CD8-positive, alpha-beta memory T cell (primary cell): ENCODE data around the gene PLCD4. TPM values are rescaled to one million over a fixed set of nuclear protein-coding genes. Genes with fewer than 3 reads are reported as not detected.

Source experiments
- CTCF ChIA-PET: fragments of 350-600 bp; sonication (Branson Sonifier 250); formaldehyde crosslinking; loops from one replicate; lab custom pipeline; 2021; ENCODE audit warnings: antibody characterized with exemption; lab: Charles Lee
- POLR2A ChIA-PET: fragments of 350-600 bp; sonication (Branson Sonifier 250); formaldehyde crosslinking; loops from one replicate; lab custom pipeline; 2021; ENCODE audit warnings: antibody characterized with exemption; lab: Charles Lee
- DNase-seq, 5 donors: peaks; one replicate each; pipeline versions ENCODE4 v3.0.0 to v3.0.0-alpha.2; 2020 to 2022; ENCODE audit warnings: mixed read lengths in 1 of 5
- H3K27ac ChIP-seq: one replicate; pipeline ENCODE4 v1.7.0; 2013; ENCODE audit warnings: low read depth, mild to moderate bottlenecking, low read length, moderate library complexity
- H3K27me3 ChIP-seq: 2 replicates; pipeline ENCODE4 v1.7.0; 2013; ENCODE audit warnings: low read length, mild to moderate bottlenecking; ENCODE audit not compliant: insufficient read depth, poor library complexity, severe bottlenecking
- H3K36me3 ChIP-seq: 2 replicates; pipeline ENCODE4 v1.7.0; 2013; ENCODE audit warnings: mild to moderate bottlenecking, low read length, moderate library complexity; ENCODE audit not compliant: insufficient read depth
- H3K4me1 ChIP-seq: 2 replicates; pipeline ENCODE4 v1.7.0; 2013; ENCODE audit warnings: mild to moderate bottlenecking, low read length, moderate library complexity; ENCODE audit not compliant: insufficient read depth
- H3K4me3 ChIP-seq: 2 replicates; pipeline ENCODE4 v1.7.0; 2013; ENCODE audit warnings: mild to moderate bottlenecking, low read length
- H3K9me3 ChIP-seq: 2 replicates; pipeline ENCODE4 v1.7.0; 2013; ENCODE audit warnings: mild to moderate bottlenecking, low read length
- H3K27ac Mint-ChIP-seq, 8 donors: one replicate each; pipeline ENCODE4 v1.8.0; 2020 to 2021; ENCODE audit warnings: mixed read lengths in 8 of 8, mild to moderate bottlenecking in 6 of 8, inconsistent platforms in 3 of 8, moderate library complexity in 3 of 8
- H3K27me3 Mint-ChIP-seq, 2 donors: one replicate each; pipeline ENCODE4 v1.8.0; 2020 to 2021; ENCODE audit warnings: mixed read lengths in 2 of 2, mild to moderate bottlenecking in 1 of 2, moderate library complexity in 1 of 2
- H3K36me3 Mint-ChIP-seq, 3 donors: one replicate each; pipeline ENCODE4 v1.8.0; 2020 to 2021; ENCODE audit warnings: mixed read lengths in 3 of 3, inconsistent platforms in 1 of 3, mild to moderate bottlenecking in 1 of 3
- H3K4me1 Mint-ChIP-seq, 3 donors: one replicate each; pipeline ENCODE4 v1.8.0; 2020 to 2021; ENCODE audit warnings: mixed read lengths in 3 of 3, inconsistent platforms in 1 of 3, mild to moderate bottlenecking in 1 of 3
- H3K4me3 Mint-ChIP-seq, 7 donors: one replicate each; pipeline ENCODE4 v1.8.0; 2020 to 2021; ENCODE audit warnings: mixed read lengths in 7 of 7, mild to moderate bottlenecking in 6 of 7, moderate library complexity in 4 of 7, inconsistent platforms in 2 of 7
- H3K9me3 Mint-ChIP-seq, 5 donors: one replicate each; pipeline ENCODE4 v1.8.0; 2020 to 2022; ENCODE audit warnings: mixed read lengths in 5 of 5, mild to moderate bottlenecking in 3 of 5, moderate library complexity in 2 of 5, inconsistent platforms in 1 of 5
- polyA plus RNA-seq: library from polyadenylated mRNA; unstranded; fragments of 300-500 nt; fragmentation: Illumina TruSeq; gene quantifications from one replicate; pipeline ENCODE4 v1.2.3, GENCODE V29; 2021
- total RNA-seq, 2 experiments: library from RNA; stranded (reverse); gene quantifications; one replicate each; pipeline ENCODE4 v1.2.3, GENCODE V29; 2021

PLCD4 gene
- total and polyA plus RNA-seq, 3 experiments from 2014 or later, result 0.16 to 0.49 TPM; not detected in 1

DNA sequence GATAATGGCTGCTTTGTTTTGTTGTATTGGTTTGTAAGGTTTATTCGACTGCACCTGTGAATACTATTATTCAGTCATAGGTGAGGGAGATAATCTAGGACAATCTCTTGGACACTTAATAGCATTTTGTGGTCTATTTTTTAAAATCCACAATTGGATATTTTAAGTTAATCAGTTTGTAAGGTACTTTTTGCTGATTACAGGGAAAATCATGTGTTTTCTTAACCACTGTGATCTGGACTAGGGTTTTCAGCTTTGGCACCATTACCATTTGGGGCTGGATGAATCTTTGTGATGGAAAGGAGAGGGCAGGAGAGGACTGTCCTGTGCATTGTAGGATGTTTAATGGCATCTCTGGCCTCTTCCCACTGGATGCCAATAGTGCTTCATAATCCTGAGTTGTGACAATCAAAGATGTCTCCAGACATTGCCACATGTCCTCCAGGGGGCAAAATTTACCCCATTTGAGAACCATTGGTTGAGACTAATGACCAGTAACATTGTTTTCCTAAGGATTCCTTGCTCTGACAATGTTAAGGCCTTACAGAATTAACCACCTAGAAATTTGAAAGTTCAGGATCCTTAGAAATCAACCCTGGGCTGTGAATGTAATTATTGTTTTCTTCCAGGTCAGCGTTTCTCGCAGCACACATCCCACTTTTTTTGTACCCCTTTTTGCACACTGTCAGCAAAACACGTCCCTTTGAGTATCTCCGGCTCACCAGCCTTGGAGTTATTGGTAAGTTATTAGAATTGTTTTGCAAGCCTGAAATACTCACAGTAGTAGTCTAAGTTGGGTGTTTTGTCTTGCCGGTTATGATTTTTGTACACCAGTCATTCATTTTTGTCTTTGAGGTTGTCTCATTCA, 23.5 kb upstream of the PLCD4 start:
- peaks cover 0 to 78% (median 20%) of the 10 kb centered on the region in 3 donors for H3K36me3 Mint-ChIP-seq
- H3K4me1 Mint-ChIP-seq, result peaks cover 2 to 13% (median 8%) of the 10 kb centered on the region in 3 donors
- H3K27me3 ChIP-seq, result no peaks in the 10 kb centered on the region
- no peak overlapping the region for H3K27ac ChIP-seq
- H3K9me3 ChIP-seq, result no peaks in the 10 kb centered on the region
- H3K27ac Mint-ChIP-seq, result peak overlapping the region in 4 of 8 donors; percentile 27 to 66 (median 43)
- peaks cover 51% of the 10 kb centered on the region for H3K36me3 ChIP-seq
- CTCF ChIA-PET, result no interaction called here
- no peaks in the 10 kb centered on the region for H3K4me1 ChIP-seq
- peaks cover 0 to 3% of the 10 kb centered on the region in 2 donors for H3K27me3 Mint-ChIP-seq
- no peaks in the 10 kb centered on the region for H3K9me3 Mint-ChIP-seq
- H3K4me3 ChIP-seq, result no peak overlapping the region
- POLR2A ChIA-PET, result no interaction called here
- no peak overlapping the region for H3K4me3 Mint-ChIP-seq
- DNase-seq, result no peak

DNA sequence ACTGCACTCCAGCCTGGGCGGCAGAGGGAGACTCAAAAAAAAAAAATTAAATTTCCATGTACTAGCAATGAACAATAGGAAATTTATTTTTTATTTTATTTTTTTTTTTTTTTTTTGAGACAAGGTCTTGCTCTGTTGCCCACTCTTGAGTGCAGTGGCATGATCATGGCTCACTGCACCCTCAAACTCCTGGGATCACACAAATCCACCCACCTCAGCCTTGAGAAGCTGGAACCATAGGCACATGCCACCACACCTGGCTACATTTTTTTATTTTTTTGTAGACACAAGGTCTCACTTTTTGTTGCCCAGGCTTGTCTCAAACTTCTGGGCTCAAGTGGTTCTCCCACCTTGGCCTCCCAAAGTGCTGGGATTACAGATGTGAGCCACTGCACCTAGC, 22.2 kb upstream of the PLCD4 start:
- H3K4me1 ChIP-seq, result no peaks in the 10 kb centered on the region
- no peak overlapping the region for H3K27ac ChIP-seq
- Mint-ChIP-seq H3K27me3 (peaks cover 0 to 3% of the 10 kb centered on the region in 2 donors), H3K36me3 (peaks cover 0 to 85% (median 22%) of the 10 kb centered on the region in 3 donors), H3K27ac (peak overlapping the region in 1 of 8 donors; percentile 78), H3K9me3 (no peaks in the 10 kb centered on the region), H3K4me1 (peaks cover 2 to 7% (median 3%) of the 10 kb centered on the region in 3 donors), H3K4me3 (no peak overlapping the region)
- no peak for DNase-seq
- ChIA-PET CTCF (no interaction called here), POLR2A (interaction anchor here (1.1 kb wide), 1 partner anchor 9 kb away, joined by 5 read pairs; no protein-coding TSS in a partner anchor)
- no peak overlapping the region for H3K4me3 ChIP-seq
- H3K27me3 ChIP-seq, result no peaks in the 10 kb centered on the region
- no peaks in the 10 kb centered on the region for H3K9me3 ChIP-seq
- H3K36me3 ChIP-seq, result peaks cover 61% of the 10 kb centered on the region

DNA sequence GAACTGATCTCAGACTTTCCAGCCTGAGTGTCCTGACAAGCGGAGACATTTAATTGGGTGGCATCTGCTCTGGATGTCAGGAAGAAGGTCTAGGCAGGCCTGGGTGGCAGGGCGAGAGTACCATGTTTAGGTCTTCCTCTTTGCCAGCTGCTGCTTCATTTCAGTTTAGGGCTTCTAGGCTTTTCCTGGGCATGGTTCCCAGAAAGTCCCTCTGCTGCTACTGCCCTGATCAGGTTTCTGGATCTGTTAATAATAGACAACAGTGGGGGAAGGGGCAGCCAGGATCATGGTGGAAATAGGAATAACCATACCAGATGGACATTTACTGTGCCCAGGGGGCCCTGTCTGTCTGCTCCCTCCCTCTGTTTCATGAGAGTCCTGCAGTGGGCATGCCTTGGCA, 2.3 kb upstream of the PLCD4 start:
- Histone ChIP-seq H3K4me3 (no peak overlapping the region), H3K27ac (no peak overlapping the region), H3K4me1 (no peaks in the 10 kb centered on the region), H3K9me3 (no peaks in the 10 kb centered on the region), H3K36me3 (no peaks in the 10 kb centered on the region), H3K27me3 (no peaks in the 10 kb centered on the region)
- peaks cover 5 to 24% of the 10 kb centered on the region in 2 donors for H3K27me3 Mint-ChIP-seq
- H3K27ac Mint-ChIP-seq, result no peak overlapping the region
- no peaks in the 10 kb centered on the region for H3K36me3 Mint-ChIP-seq
- POLR2A ChIA-PET, result no interaction called here
- no peak for DNase-seq
- H3K4me3 Mint-ChIP-seq, result no peak overlapping the region
- H3K4me1 Mint-ChIP-seq, result no peaks in the 10 kb centered on the region
- CTCF ChIA-PET, result no interaction called here
- no peaks in the 10 kb centered on the region for H3K9me3 Mint-ChIP-seq

DNA sequence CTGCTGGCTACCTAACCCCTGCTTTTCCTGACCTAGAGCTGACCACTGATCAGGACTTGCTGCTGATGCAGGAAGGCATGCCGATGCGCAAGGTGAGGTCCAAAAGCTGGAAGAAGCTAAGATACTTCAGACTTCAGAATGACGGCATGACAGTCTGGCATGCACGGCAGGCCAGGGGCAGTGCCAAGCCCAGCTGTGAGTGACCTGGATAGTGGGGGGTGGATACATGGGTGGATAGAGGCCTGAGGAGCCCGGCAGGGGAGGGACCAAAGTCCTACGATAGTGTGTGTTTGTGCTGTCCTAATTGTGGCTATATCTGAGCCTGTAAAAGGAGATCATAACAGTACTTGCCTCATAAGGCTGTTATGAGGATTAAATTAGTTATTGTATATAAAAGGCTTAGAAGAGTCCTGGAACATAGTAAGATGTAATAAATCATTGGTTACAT, 8.2 kb downstream of the PLCD4 start:
- no peaks in the 10 kb centered on the region for H3K4me1 Mint-ChIP-seq
- H3K9me3 ChIP-seq, result no peaks in the 10 kb centered on the region
- POLR2A ChIA-PET, result no interaction called here
- H3K27ac ChIP-seq, result no peak overlapping the region
- H3K27me3 Mint-ChIP-seq, result peaks cover 2 to 3% of the 10 kb centered on the region in 2 donors
- no peaks in the 10 kb centered on the region for H3K9me3 Mint-ChIP-seq
- no peaks in the 10 kb centered on the region for H3K36me3 Mint-ChIP-seq
- H3K4me3 Mint-ChIP-seq, result no peak overlapping the region
- H3K4me1 ChIP-seq, result no peaks in the 10 kb centered on the region
- DNase-seq, result no peak
- CTCF ChIA-PET, result no interaction called here
- no peak overlapping the region for H3K4me3 ChIP-seq
- peak overlapping the region in 1 of 8 donors; percentile 37 for H3K27ac Mint-ChIP-seq
- no peaks in the 10 kb centered on the region for H3K27me3 ChIP-seq
- H3K36me3 ChIP-seq, result no peaks in the 10 kb centered on the region

DNA sequence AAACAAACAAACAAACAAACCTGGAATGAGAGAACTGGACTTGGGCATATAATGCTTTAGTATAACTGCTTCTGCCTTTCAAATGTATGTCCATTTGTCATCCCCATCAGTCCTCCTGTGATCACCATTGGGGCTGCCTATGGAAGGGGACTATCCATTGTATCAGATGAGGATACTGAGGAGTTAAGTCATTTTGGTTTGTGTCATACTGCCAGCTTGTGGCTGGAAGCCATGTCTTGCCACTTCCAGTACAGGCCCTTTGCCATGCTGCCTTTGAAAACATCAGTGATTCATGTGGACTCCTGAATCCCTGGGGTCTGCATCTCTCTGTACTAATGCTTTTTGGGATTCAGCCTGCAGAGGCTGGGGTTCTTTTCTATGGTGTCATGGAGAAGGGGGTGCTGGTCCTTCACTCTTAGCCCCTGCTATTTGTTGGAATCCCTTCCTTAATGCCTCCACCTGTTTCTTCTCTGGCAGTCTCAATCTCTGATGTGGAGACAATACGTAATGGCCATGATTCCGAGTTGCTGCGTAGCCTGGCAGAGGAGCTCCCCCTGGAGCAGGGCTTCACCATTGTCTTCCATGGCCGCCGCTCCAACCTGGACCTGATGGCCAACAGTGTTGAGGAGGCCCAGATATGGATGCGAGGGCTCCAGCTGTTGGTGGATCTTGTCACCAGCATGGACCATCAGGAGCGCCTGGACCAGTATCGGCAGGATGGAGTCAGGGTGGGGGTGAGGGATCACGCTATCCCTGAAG, 10.6 kb downstream of the PLCD4 start:
- POLR2A ChIA-PET, result no interaction called here
- no peaks in the 10 kb centered on the region for H3K9me3 Mint-ChIP-seq
- H3K4me3 Mint-ChIP-seq, result no peak overlapping the region
- no peaks in the 10 kb centered on the region for H3K4me1 Mint-ChIP-seq
- H3K4me1 ChIP-seq, result no peaks in the 10 kb centered on the region
- DNase-seq, result no peak
- peaks cover 0 to 3% of the 10 kb centered on the region in 2 donors for H3K27me3 Mint-ChIP-seq
- no peak overlapping the region for H3K27ac ChIP-seq
- no peaks in the 10 kb centered on the region for H3K36me3 ChIP-seq
- no peaks in the 10 kb centered on the region for H3K27me3 ChIP-seq
- CTCF ChIA-PET, result no interaction called here
- H3K9me3 ChIP-seq, result no peaks in the 10 kb centered on the region
- H3K36me3 Mint-ChIP-seq, result no peaks in the 10 kb centered on the region
- no peak overlapping the region for H3K27ac Mint-ChIP-seq
- H3K4me3 ChIP-seq, result no peak overlapping the region

DNA sequence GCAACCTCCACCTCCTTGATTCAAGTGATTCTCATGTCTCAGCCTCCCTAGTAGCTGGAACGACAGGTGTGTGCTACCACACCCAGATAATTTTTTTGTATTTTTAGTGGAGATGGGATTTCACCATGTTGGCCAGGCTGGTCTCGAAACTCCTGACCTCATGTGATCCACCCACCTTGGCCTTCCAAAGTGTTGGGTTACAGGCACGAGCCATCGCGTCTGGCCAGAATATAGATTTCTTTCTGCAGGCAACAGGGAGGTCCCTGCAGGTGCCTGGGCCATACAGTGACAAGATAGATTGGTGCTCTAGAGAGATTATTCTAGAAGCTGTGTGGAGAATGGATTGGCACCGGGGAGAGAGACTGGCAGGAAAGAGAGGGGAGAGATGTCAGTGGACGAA, 13.3 kb downstream of the PLCD4 start:
- no peaks in the 10 kb centered on the region for H3K9me3 Mint-ChIP-seq
- H3K4me1 Mint-ChIP-seq, result no peaks in the 10 kb centered on the region
- no peak overlapping the region for H3K4me3 ChIP-seq
- no peaks in the 10 kb centered on the region for H3K27me3 ChIP-seq
- no peak overlapping the region for H3K27ac ChIP-seq
- no peaks in the 10 kb centered on the region for H3K4me1 ChIP-seq
- peaks cover 0 to 3% of the 10 kb centered on the region in 2 donors for H3K27me3 Mint-ChIP-seq
- H3K9me3 ChIP-seq, result no peaks in the 10 kb centered on the region
- H3K36me3 ChIP-seq, result no peaks in the 10 kb centered on the region
- DNase-seq, result no peak
- no peak overlapping the region for H3K4me3 Mint-ChIP-seq
- no peak overlapping the region for H3K27ac Mint-ChIP-seq
- ChIA-PET CTCF (no interaction called here), POLR2A (no interaction called here)
- no peaks in the 10 kb centered on the region for H3K36me3 Mint-ChIP-seq

DNA sequence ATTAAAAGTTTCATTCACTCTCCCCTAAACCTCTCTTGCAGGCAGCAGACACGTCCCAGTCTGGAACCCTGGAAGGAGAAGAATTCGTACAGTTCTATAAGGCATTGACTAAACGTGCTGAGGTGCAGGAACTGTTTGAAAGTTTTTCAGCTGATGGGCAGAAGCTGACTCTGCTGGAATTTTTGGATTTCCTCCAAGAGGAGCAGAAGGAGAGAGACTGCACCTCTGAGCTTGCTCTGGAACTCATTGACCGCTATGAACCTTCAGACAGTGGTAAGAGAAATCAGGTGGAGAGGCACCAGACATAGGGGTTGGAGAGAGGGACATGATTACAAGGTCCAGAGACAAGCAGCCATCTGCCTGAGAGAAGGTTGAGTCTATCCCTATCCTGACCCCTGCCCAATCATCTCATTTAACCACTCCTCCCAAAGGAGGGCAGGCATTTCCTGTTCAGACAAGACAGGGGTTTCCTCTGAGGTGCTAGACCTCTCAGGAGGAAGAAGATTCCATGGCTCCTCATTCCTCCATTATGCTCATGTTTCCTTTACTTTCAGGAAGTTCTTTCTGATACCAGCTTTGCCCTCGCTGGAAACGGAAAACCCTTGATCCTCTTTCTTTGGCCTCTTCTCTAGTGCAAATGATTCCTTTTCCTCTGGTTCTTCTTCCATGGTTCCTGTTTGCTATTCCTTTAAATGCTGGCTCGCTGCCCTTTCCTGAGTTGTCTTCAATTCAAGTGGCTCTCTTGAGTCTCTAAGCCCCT, 15.1 kb downstream of the PLCD4 start:
- H3K4me3 ChIP-seq, result no peak overlapping the region
- Mint-ChIP-seq H3K27ac (no peak overlapping the region), H3K27me3 (peaks cover 0 to 3% of the 10 kb centered on the region in 2 donors), H3K9me3 (no peaks in the 10 kb centered on the region), H3K4me3 (no peak overlapping the region), H3K36me3 (no peaks in the 10 kb centered on the region), H3K4me1 (no peaks in the 10 kb centered on the region)
- no peak overlapping the region for H3K27ac ChIP-seq
- ChIA-PET POLR2A (no interaction called here), CTCF (no interaction called here)
- H3K9me3 ChIP-seq, result no peaks in the 10 kb centered on the region
- no peaks in the 10 kb centered on the region for H3K27me3 ChIP-seq
- no peaks in the 10 kb centered on the region for H3K36me3 ChIP-seq
- DNase-seq, result no peak
- no peaks in the 10 kb centered on the region for H3K4me1 ChIP-seq
